Stimulated activated CD4-positive, alpha-beta T cell treated with anti-CD3 and anti-CD28 coated beads, Interleukin-12 subunit alpha, Interleukin-12 subunit beta, amount 100 ng/mL, for 24 hours (primary cell): ENCODE data around the gene HEATR5B.
"Not testable (repeated sequence)": the region's sequence is repeated elsewhere in the genome, so short reads cannot be mapped to it uniquely, and the experiment has no call there.

Source experiments
- DNase-seq, 2 experiments: peaks; one replicate each; pipeline ENCODE4 v3.0.0-alpha.2; 2020; ENCODE audit warnings: low read depth in 2 of 2

The HEATR5B gene

GRCh38 chr2:37061776-37062175 is 22.4 kb downstream of the HEATR5B start:
- no peak for DNase-seq

- no peak for DNase-seq
Measured at GRCh38 chr2:37061013-37061711, 23.0 kb downstream of the HEATR5B start.

DNA sequence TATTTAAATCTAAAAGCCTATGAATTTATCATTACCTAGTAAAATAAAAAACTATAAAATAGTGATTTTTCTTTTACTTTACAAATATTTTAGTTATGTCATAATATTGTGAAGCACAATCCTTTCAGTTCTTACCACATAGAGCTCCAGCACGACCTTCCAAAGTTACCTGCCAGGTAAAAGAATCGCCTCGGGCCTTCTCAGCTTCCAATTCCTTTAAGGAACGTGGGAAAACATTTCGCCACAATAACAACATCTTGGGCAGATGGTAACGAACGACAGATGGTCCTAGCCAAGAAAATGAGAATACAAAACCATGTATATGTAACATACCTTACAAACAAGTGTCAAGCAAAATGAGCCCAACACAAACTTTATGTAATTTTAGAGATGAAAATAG is 23.7 kb downstream of the HEATR5B start:
- no peak for DNase-seq

- DNase-seq, result no peak
Measured at GRCh38 chr2:37059841-37060240, 24.3 kb downstream of the HEATR5B start.

- no peak for DNase-seq
Measured at GRCh38 chr2:37052600-37053332, 31.4 kb downstream of the HEATR5B start.

GRCh38 chr2:37039580-37039979 is 44.6 kb downstream of the HEATR5B start:
- DNase-seq, result no peak

GRCh38 chr2:37037771-37038170 is 46.4 kb downstream of the HEATR5B start:
- no peak for DNase-seq

DNA sequence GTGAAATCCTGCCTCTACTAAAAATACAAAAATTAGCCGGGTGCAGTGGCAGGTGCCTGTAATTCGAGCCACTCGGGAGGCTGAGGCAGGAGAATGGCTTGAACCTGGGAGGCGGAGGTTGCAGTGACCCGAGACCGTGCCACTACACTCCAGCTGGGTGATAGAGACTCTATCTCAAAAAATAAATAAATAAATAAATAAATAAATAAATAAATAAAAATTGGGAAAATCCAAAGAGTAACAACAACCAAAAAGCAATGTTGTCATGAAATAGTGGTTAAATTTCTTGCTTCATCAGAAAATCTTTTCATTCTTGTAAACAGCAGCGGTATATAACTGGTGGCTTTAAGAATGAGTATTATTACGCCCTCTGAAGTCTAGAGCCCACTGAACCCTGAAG is 54.4 kb downstream of the HEATR5B start:
- no peak for DNase-seq

GRCh38 chr2:37026050-37026449 is 58.1 kb downstream of the HEATR5B start:
- no peak for DNase-seq

- no peak for DNase-seq
Measured at GRCh38 chr2:37020887-37021796, 63.0 kb downstream of the HEATR5B start.

DNA sequence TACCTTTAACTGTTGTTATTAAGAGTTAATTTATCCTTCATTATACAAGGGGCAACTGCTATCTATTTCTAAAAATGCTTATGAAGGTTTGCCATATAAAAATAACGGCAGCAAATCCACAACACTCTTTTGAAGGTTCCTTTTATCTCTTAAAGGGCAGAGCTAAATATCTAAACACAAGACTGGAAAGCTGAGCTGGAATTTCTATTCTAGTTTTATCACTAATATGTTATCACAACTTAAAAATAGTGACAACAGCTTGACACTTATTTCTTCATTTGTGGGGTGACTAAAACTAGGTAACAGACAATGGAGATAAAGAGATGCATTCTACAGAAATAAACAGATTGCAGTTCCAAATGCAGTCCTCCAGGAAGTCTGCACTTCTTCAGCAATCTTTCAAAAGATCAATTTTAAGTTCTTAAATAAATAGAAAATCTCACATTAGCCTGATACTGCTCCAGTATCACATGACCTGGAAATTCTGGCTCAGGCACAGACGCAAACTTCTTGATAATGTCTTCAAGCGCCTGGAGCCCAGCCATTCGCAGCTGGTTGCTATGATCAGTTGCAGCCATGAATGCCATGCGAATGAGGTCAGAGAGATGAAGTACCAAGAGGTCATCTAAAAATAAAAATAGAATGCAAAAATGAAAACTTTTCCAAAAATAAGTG is 63.8 kb downstream of the HEATR5B start:
- DNase-seq, result no peak

DNA sequence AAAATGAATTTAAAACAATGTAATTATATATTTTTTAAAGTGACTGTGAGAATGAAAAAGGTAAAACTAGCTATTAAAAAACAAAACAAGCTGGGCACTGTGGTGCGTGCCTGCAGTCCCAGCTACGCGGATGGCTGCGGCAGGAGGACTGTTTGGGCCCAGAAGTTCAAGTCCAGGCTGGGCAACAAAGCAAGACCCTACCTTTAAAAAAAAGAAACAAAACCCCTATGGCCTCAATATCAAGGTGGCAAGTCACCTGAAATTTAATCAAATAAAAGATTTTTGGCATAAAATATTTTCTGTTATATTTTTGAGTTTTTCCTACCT is 70.9 kb downstream of the HEATR5B start:
- no peak for DNase-seq

DNA sequence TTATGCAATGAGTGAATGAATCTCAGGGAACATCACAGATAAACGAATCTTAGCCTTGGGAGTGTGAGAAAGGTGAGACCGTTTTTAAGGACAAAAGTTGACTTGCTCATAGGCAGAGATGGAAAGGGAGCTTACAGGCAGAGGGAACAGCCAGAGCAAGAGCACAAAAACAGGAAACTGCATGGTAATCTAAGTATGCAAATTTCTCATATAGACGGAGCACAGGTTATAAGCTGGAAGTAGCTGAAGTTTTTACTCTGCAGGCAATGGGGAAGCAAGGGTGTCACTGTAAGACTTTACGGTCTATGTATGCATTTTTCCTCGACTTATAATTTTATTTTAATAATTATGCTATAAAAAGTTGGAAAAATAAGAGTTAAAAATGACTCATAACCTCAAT is 73.0 kb downstream of the HEATR5B start:
- no peak for DNase-seq

DNA sequence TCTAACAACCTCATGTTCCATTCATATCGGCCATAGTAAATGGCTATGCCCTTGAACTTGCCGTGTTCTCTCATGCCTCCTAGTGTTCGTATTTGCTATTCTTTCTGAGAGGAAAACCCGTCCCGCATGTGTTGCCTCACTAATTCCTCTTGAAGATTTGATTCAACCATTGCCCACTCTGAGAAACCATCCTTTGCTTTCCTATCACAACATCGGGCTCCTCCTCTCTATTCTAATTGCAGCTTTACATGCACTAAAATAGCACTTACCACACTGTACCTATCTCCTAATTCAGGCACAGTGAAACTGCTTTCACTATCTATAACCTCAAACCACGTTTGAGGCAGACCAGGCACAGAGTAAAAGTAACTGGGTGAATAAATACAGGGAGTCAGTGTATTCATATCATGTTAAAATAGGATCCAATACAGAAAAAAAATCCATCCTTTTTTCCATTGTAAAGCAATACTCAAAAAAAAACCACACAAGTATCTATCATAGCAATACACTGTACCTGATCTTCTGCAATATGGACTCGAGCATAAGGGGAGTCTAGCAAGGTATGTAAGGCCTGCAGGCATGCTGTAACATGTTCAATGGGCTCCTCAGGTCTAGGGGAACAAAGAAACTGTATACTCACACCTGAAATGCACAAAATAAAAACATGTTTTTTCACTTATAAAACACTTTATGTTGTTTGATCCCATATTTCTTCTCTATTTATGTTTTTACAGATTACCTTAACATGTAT is 78.9 kb downstream of the HEATR5B start:
- DNase-seq, result no peak

DNA sequence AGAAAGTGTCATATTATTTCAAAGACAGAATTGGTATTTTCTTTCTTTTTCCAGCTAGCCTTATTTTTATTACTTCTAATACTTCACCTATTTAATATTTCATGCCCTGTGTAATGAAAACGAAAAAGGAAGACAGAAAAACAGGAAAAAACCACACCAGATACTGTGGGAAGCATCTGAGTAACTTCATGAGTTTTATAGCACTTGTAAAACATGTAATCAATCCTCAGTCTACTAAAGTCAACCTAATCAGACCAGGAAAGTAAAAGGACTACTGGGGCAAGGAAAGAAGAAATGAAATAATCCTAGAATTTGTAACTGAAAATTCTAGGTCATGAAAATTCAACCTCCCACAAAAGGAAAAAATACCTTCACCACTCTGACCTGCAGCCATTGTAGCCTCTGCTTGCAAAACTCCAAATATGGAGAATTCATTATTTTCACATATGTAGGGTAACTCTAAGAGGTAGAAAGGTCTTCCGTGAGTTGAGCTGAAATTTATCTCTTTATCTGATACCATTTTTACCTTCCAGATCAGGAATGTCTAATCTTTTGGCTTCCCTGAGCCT is 83.1 kb downstream of the HEATR5B start:
- DNase-seq, result no peak

GRCh38 chr2:37000318-37000717 is 83.9 kb downstream of the HEATR5B start:
- DNase-seq, result no peak

DNA sequence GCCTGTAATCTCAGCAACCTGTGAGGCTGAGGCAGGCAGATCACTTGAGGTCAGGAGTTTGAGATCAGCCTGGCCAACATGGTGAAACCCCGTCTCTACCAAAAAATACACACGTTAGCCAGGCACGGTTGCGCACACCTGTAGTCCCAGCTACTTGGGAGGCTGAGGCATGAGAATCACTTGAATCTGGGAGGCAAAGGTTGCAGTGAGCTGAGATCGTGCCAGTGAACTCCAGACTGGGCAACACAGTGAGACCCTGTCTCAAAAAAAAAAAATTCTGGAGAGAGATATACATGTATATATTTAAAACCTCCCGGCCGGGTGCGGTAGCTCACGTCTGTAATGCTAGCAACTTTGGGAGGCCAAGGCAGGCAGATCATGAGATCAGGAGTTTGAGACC is 84.8 kb downstream of the HEATR5B start:
- DNase-seq, result not testable (repeated sequence)

DNA sequence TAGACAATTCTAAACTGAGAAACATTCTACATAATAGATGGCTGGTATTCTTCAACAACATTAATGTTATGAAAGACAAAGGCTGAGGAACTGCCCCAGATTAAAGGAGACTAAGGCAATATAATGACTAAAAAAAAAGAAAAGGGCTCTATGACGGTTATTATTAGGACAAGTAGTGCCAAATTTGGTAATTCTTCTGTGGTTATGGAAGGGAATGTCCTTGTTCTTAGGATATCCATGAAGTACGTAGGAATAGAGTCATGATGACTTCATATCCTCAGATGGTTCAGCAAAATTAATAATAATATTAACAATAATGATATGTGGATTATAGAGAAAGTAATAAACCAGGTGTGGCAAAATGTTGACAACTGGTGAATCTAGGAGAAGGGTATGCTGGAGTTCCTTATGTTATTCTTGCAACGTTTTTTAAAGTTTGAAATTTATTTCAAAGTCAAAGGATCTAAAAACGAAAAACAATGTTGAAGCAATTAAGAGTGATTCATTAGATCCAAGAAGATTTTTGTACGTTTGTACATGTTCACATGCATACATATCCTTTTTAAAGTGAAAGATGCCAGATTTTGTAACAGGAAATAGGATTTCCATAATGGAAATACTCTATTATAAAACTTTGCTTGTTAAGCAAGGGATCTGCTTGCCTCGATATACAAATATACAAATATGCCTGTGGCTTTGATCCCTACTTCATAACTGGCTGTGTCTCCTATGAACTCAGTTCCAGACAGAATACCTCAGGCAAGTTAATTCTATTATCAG is 90.1 kb downstream of the HEATR5B start:
- DNase-seq, result no peak

- no peak for DNase-seq
Measured at GRCh38 chr2:36988008-36988407, 96.2 kb downstream of the HEATR5B start.

DNA sequence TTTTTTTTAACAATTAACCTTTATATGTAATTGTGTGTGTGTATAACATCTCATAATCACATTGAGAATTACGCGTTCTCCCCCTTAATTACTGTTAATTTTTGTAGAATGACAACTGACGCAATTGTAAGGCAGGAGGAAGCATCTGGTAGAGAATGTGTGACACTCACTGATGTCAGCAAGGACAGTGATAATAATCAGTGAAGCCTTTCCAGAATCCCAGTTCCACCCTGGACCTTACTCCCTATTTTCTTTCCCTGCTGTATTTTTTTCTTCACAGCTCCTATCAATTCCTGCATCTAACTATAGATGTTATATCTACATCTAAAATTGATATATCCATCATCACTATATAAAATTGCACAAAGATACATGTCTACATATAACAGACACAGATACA is 101.7 kb downstream of the HEATR5B start:
- DNase-seq, result no peak
